Measurements from ENCODE around the gene IPO8.

Gene IPO8

DNA sequence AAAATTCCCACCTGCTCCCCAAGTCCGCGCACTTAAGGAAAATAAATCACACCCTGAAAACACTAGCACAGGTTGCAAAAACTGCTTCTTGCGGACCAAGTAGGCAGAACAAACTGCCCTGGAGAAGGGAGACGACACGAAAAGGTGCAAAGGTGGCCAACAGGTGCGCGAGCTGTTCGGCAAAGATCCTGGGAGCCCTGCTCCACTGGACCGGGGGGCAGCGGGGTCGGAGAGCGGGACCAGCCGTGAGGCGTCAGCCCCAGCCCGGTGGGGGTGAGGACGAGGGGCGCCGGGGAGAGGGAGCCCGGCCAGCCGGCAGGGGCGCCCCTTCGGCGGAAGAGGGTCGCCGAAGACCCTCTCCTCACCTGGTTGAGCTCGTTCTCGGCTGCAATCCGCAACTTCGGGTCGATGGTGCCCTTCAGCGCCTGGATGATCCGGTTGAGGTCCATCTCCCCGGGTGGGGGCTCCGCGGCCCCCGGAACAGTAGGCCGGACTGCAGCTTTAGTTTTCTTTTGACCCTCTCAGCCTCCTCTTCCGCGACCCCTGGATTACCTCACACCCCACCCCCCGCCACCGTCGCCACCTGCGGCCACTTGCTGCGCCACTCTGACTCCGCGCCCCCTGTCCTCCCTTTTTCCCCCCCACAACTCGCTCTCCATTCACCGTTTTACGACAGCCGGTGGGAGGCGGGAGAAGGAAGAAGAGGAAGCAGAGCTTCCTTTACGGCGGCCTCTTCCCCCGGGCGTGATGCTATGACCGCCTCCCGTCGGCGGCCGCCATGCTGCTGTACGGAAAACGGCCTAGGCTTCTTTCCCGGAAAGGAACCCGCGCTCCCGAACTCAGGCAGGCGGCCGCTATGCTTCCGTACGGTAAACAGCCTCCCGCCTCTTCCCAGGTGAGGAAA is at the start of gene IPO8:
IPO8 (minus strand) TSS at position 671 of the 904 bp plus-strand sequence; CDS start at position 449, 222 bp downstream.
- peak; percentile 54 for DNase-seq

DNA sequence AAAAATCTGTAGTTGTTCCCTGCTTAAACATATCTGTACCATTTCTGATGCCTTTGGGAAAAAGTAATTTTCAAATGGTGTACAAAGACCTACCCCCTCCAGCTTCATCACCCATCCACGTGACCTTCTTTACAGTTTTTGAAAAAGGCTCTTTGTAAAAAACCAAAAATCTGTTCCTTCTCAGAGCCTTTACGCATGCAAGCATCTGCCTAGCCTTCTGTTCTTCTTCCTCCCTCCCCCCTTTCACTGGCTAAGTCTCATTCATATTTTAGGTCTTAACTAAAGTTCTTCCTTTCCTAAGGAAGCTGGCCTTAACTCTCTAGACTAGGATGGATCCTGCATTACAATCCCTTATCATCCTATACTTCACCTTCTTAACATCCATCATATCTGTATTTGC is 48.7 kb upstream of the IPO8 start:
- no peak for DNase-seq

DNA sequence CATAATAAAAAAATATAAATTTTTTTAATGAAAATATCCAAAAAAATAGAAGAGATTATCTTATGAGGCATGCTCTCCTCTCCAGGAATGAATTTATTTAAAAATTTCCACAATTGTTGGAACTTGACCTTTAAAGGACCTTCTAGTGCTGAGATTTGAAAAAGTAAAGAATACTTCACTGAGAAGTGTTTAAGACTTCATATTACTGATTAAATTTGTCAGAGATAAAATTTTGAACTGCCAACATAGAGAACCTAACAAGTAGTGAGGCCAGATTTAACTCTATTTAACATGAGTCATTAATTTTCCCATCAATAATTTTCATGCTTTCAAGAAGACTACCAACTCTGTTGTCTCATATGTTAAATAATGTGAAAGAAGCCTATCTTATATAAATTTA is 44.6 kb upstream of the IPO8 start:
- DNase-seq, result no peak

DNA sequence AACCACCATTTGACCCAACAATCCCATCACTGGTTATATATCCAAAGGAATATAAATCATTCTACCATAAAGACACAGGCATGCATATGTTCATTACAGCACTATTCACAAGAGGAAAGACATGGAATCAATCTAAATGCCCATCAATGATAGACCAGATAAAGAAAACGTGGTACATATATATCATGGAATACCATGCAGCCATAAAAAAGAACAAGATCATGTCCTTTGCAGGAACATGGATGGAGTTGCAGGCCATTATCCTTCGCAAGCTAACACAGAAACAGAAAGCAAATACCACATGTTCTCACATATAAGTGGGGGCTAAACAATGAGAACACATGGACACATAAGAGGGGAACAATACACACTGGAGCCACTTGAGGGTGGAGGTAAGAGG is 43.4 kb upstream of the IPO8 start:
- DNase-seq, result no peak

DNA sequence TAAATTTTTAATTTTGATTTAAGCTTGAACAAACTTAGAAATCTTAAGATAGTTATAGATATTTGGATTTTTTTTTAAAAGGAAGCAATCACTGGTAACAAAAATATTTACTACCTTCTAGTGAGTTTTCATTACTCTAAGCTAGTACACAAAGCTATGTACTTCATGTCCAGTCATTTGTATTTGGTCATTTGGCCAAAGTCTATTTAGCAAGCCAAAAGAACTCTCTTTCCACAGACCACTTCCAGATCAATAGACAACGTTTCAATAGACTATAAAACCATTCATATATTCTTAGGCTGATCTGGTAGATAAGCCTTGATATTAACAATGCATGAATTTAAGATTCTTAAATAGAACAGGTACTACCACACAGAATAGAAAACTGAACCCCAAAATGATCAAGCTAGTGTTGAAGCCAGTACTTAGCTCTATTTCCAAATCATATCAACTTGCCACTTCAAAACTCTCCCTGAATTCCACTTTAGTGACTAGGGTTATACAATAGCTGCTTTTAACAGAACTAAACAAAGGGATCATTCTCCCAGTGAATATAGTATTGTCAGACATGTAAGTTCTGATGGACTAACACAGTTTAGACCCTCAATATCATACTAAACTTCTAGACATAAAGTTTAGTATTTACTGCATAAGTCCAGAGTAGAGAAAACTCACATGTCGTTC is 37.4 kb upstream of the IPO8 start:
- DNase-seq, result no peak

DNA sequence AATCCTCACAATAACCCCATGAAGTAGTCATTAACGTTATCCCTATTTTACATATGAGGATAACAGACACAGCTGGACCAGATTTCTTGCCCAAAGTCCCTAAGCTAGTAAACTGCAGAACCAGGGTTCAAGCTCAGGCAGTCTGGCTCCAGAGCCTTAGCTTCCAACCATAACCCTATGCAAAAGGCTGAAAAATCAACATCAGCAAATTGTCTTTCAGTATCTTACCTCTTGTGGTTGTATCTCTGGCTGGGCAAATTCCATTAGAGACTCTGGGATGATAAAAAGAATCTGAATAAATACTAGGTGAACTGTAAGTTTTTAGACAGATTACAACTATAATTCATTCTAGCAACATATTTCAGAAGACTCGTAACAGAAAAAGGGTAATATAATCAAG is 34.3 kb upstream of the IPO8 start:
- no peak for DNase-seq

DNA sequence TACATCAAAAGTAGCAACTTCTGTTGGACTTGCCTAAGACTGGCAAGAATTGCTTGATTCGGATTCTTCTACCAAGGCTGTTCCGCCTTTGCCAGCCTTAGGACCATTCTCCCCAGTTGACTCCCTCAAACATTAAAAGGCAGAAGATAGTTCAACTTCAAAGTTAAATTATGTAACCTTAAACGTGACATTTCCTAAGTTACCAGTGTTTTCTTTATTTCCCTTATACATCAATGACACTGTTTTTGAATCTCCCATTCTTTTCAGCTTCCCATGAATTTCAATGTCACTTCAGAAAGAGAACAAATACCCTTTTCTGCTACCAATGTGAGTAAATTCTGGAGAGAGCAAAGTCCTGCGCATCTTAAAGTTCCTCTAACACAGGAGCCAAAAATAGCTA is 33.9 kb upstream of the IPO8 start:
- no peak for DNase-seq

DNA sequence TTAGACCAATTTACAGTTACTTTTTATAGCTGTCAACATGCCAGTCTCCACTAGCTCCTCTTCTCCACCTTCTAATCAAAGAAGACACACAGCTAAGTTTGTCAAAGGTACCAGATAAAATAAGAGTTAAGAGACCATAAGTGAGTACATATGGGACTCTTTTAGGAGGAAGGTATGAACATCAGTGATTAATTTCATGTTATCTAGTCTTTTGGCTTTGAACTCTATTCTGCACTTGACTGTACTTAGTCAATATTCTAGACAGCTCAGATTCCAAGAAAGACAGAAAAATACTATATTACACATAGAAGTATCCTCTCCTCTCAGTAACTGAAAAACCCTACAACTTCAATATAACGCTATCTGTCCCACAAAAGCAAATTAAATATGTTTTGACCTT is 31.0 kb upstream of the IPO8 start:
- no peak for DNase-seq

DNA sequence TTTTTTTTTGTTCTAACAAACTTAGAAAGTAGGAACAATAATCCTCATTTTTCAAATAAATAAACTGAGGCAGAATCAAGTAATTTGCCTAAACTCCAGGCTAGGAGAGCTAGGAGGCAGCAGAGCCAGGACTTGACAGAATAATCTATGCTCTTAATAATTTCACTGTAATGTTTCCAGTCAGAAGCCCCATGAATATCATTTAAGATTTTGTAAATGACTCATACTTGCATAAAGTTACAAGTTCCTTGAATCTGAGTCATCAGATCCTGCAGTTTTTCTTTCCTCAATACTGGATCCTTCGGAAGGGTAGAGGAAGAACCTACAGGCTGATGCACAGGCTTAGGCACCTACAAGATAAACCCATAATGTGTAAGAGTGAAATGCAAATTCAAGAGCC is 30.1 kb upstream of the IPO8 start:
- no peak for DNase-seq

DNA sequence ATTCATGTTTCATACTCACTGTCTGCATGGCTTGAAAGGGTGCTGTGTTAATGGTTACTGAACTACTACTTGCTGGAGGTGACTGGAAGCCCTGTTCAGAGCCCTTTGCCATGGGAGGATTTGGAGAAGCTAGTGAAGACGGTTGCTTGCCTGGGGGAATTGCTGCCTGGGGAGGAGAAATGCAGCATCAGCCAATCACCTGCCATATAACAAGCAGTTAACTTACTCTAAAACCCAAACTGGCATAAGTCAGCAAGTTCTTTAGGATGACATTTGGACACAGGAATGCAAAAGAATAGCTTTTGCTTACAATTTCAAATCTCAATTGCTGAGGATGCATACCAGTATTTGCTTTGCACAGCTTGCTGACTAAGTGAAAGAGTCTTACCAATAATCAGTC is 23.4 kb upstream of the IPO8 start:
- no peak for DNase-seq

DNA sequence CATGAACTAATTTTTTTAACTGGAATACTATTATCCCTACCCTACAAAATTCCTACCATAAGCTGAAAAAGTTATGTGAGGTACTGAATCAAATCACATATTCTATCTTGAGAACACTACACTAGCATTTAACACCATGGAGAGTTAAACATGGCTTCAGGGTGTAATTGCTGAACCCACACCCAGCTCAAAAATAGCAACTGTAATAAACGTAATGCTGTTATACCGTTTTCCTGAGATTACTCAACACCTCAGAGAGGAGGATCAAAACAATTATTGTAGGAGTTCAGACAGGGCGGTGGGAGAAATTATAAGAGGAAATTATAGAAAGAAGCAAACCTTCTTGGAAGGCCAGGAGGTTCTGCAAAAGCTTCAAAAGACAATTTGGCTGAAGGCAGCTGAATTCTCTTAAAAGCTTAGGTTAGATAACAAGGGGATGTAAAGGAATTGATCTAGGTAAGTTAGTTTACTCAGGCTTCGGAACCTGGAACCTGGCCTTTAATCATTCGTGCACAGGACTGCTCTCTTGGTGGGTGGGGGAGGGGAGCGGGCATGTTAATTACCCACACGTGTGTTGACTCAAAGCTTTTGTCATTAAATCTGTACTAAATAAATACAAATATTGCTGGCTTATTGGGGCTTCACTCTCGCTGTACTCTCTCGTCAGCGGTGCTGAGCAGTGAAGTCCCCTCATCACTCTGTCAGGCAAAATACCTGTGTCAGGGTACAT is 12.1 kb upstream of the IPO8 start:
- no peak for DNase-seq

DNA sequence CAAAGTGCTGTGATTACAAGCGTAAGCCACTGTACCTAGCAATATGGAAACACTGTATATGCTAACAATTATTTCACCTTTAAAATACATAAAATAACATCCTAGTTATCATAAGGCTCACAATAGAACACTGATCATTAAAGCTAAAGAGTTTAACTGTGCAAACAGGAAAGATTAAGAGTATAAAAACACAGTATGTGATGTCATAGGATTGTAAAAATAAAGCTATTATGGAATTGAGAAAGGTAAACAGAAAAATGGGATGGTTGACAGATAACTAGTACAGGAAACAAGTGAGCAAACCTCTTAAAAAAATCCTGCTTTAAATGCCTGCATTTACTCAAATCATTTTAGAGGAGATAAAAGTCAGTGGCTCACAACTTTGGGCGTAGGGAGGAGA is 10.8 kb upstream of the IPO8 start:
- no peak for DNase-seq

DNA sequence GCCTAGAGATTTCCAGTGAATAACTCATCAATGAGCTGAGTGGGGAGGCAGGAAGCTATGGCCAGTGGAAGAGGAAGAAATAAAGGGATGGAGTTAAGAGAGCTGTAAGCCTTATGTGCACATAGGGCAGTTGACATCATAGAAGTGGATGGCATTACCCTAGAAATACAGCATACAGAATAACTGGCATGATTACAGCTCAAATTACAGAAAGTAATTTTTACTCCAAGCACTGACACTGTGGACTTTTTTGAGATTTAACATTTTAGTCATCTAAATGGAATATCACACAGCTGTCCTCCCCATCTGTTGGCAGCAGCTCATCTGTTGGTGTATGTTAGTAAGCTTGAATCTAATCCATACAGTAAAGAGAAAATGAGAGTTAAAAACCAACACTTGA is 5.4 kb upstream of the IPO8 start:
- DNase-seq, result no peak

DNA sequence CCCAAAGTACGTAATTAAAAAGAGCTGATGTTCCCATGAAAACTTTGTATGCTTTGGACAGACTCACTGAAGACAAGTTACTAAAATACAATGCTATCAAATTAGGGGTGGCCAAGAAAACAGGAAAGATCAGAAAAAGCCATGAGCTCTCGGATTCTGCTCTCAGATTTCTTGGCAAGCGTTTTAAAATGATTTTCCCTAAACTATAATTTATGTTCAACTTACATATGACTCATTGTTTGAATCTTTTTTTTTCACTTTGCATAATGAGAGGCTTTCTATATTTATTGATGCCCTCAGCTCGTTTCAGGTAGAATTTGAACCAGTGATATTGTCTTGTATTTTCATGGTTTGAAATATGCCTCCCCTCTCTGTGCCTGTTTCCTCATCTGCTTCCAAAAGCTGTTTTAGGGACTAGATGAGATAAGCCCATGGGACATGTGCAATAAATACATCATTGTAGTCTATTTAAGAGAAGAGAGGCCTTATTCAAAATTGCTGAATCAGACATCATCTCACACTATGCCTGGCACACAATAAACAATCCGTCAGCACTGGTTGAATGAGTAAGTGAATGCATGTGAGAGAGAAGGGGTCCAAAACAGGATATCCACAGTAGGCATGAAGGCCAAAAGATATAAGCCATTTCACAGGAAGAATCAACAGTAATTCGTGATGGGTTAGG is 4.7 kb upstream of the IPO8 start:
- DNase-seq, result no peak

DNA sequence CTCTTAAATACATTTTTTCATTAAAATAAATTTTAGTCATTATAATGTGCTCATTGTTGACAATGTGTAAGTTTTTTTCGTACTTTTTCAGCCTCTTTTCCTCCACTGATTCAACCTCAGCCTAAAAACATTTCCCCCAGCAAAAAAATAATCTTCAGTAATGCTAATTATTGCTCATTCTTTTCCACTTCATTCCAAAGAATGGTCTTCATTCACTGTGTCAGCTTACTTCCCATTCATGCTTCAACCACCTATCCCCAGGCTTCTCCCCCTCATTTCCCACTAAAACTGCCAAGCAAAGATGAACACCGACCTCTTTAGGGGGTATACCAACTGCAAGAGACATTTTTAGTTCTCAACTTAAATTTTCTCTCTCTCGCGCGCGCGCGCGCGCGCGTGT is 2.7 kb upstream of the IPO8 start:
- no peak for DNase-seq

DNA sequence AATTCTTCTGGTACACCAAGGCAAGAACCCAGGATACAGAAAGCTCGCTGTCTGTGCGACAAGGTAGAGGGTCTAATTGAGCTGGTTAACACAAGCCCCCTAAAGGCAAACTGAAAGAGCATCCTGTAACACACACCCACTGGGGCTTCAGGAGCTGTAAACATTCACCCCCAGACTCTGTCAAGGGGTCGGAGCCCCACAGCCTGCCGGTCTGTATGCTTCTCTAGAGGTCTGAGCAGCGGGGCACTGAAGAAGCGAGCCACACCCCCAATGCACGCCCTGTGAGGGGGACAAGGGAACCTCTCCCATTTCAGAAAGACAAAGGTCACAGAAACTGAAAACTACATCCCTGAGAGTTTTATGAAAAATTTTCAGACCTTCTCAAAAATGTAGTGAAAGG is 1.3 kb upstream of the IPO8 start:
- DNase-seq, result no peak

DNA sequence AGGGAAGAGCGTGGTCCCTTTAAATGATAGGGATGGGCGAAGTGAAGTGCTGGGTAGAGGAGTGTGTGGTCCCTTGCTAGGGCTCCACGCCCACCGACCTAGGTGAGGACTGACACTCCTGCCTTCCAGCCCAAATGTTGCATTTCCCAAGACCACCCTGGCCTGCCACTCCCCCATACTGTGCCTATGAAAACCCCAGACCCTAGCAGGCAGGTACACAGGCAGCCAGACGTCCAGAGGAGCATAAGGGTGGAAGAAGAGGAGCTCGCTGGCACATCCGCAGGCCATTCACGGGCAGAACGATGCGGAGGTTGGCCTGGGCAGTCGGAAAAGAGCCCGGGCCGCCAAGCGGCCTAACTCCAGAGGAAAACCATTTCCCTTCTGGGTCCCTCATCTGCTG is 817 bp upstream of the IPO8 start:
- no peak for DNase-seq

DNA sequence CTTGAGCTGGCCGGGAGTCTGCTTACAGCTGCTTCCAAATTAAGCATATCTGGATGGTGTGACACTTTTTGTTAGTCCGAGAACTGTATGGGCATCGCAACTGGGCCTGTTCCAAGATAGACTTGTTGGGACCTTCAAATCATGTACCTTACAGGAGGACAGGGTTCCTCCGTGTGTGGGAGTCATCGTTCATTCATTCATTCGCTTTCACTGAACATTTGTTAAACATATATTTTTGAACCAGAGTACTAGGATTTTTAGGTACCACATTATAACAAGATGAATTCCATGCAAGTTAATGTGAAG is 387 bp upstream of the IPO8 start:
- no peak for DNase-seq

DNA sequence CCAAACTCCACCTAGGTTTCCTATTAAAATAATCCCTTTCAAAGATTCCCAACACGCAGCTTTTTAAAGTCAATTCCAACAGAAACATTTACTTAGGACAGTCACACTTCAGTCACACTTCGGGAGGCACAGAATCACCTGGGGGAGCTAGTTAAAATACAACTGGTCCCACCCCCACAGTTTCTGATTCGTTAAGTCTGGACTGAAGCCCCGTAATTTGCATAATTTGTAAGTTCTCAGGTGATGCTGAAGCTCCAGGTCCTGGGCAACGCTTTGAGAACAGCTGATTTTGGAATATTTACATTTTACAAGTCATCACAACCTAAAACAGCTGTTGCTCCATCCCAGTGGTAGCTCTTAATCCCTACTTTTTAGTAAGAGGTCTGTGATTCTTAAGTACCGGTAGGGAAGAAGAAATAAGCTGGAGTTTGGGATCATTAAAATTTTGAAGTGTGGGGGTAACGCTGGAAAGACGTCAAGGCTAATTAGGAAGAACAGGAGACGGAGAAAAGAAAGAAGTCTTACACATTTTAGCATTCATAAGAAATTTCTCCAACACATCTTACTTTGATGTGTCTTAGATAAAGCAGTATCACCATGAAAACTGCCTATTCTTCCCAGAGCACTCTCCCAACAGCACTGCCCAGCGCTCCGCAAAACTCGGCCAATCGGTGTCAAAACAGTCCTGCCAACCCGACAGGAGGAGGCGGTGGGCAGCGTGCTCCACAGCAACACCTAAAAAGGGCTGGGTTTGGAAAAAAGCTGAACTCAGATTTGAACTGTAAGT is 1.1 kb downstream of the IPO8 start:
- no peak for DNase-seq

DNA sequence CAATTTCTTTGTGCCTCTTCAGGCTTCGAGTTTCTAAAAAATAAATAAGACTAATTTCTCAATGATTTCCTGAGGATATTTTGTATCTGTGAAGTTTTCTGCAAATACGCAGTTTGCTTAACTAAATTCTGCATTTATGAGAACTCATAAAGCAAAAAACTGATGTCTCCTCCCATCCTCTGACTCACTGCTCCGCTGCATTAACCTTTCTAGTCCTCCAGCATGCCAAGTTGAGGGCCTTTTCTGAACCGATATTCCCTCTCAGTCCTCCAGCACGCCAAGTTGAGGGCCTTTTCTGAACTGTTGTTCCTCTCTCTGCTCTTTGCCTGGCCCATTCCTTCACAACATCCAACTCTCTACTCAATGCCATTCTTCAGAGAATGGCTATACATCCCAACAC is 3.2 kb downstream of the IPO8 start:
- no peak for DNase-seq

DNA sequence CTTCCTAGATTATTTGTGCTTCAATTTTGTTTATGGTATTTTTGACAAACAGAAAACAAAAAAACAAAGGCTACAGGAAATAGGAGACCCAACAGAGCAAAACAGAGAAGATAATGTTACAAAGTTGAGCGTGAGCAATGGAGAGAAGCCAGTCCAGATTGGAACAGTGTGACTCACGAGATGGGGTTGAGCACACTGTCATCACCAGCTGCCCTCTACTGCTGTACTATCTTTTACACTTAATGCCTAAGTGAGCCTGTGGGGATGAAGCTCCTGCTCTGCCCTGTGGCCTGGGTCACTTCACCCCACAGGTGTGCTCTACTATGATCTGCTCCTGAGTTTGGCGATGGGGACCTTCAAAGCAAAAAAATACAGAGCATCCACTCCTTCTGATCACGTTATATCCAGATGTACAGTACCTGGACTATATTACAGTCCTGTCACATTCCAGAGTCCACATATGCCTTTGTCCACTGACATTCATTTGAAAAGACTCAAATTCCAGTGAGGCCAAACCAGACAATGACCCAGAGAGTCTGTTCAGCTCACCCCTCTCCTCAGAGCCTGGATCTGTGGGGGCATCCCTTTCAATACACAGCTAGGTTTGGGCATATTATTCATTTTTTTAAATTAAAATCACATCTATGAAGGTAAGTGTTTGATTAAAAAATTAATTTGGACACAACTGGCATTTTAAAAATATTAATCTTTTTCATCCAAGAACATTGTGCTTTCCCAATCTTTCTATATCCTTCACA is 4.4 kb downstream of the IPO8 start:
- DNase-seq, result no peak

Measured in NK-92 treated with Interleukin-12 subunit alpha and Interleukin-12 subunit beta, amount 100 ng/mL, for 24 hours (cell line).